ENCODE results near the gene PRSS22. TPM values are rescaled to one million over a fixed set of nuclear protein-coding genes. Genes with fewer than 3 reads are reported as not detected.

The PRSS22 gene
- total RNA-seq, 1 donor from 2014 or later, result 76.0 TPM

GRCh38 chr16:2818272-2818876 is 39.6 kb downstream of the PRSS22 start:
- TF ChIP-seq CTCF (IDR thresholded peaks at IDR 0.05; ENCODE audit: insufficient read depth, low read length, poor library complexity, severe bottlenecking), result no peak
- DNase-seq (ENCODE audit: low read depth), result no peak
- no peak overlapping the region for H3K4me3 ChIP-seq (ENCODE audit: low read depth, low read length)
- H3K27me3 ChIP-seq (ENCODE audit: control insufficient read depth, insufficient read depth, low read length), result peaks cover 3% of the 10 kb centered on the region
- no peaks in the 10 kb centered on the region for H3K36me3 ChIP-seq (ENCODE audit: control insufficient read depth, insufficient read depth, low read length)

- Histone ChIP-seq H3K27me3 (ENCODE audit: control insufficient read depth, insufficient read depth, low read length) (peaks cover 3% of the 10 kb centered on the region), H3K4me3 (ENCODE audit: low read depth, low read length) (peak overlapping the region; percentile 14), H3K36me3 (ENCODE audit: control insufficient read depth, insufficient read depth, low read length) (no peaks in the 10 kb centered on the region)
- TF ChIP-seq CTCF (IDR thresholded peaks at IDR 0.05; ENCODE audit: insufficient read depth, low read length, poor library complexity, severe bottlenecking), result no peak
- DNase-seq (ENCODE audit: low read depth), result no peak
Observed at GRCh38 chr16:2817340-2818271, 40.4 kb downstream of the PRSS22 start.

DNA sequence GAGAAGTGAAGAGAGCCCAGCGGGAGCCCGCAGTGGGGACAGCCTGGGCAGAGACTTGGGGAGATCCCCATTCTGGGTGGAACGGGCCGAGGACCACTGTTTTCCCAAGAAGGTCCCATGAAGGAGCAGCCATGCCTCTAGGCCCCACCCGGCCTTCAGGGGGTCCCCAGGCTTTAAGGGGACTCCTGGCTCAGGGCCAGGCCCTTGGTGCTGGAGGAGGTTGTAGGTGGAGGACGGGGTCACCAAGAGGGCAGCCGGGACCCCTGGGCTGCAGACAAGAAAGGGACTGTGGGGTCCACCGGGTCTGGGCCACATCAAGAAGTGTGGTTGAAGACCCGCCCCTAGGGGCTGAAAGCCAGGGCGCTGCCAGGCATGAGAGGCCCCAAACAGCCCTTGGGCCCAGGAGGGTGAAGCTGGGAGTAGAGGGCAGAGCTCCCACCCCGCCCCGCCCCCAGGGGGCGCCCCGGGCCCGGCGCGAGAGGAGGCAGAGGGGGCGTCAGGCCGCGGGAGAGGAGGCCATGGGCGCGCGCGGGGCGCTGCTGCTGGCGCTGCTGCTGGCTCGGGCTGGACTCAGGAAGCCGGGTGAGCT is 41.1 kb downstream of the PRSS22 start, which contains the start of gene PRSS21:
Gene PRSS21, plus strand, starts transcription at position 487 of the 589 bp plus-strand sequence. Its CDS starts 32 bp downstream, at position 519.
- Histone ChIP-seq H3K4me3 (ENCODE audit: low read depth, low read length) (peak within 1 kb of the TSS; percentile 14), H3K27me3 (ENCODE audit: control insufficient read depth, insufficient read depth, low read length) (peaks cover 3% of the 10 kb centered on the region)

DNA sequence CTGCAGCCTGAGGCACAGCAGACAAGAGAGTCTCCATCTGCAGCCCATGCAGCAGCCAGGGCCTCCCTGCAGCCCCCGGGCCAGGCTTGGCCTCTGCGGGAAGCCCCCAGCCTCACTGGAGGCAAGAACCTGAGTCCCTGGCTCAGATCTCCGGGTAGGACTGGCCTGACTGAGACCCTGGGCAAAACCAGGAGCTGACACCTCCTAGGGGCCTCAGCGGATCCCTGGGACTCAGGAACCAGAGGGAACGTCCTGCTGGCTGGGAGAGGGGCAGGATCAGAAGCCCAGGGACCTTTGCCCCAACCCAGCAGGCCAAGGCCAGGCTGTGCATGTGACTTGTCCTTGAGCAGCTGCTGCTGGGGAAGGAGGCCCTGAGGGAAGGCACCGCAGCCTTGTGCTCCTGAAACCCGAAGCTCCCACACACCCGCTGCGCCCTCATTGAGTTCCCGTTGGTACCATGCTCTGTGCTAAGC is 42.6 kb downstream of the PRSS22 start:
- no peak for DNase-seq (ENCODE audit: low read depth)
- H3K4me3 ChIP-seq (ENCODE audit: low read depth, low read length), result no peak overlapping the region
- no peak for TF ChIP-seq CTCF (IDR thresholded peaks at IDR 0.05; ENCODE audit: insufficient read depth, low read length, poor library complexity, severe bottlenecking)
- H3K27me3 ChIP-seq (ENCODE audit: control insufficient read depth, insufficient read depth, low read length), result peaks cover 7% of the 10 kb centered on the region
- H3K36me3 ChIP-seq (ENCODE audit: control insufficient read depth, insufficient read depth, low read length), result no peaks in the 10 kb centered on the region

More for the DNA sequence above, 41.1 kb downstream of the PRSS22 start, which contains the start of gene PRSS21:
- H3K36me3 ChIP-seq (ENCODE audit: control insufficient read depth, insufficient read depth, low read length), result no peaks in the 10 kb centered on the region
- TF ChIP-seq CTCF (IDR thresholded peaks at IDR 0.05; ENCODE audit: insufficient read depth, low read length, poor library complexity, severe bottlenecking), result peak; percentile 28
- no peak for DNase-seq (ENCODE audit: low read depth)

DNA sequence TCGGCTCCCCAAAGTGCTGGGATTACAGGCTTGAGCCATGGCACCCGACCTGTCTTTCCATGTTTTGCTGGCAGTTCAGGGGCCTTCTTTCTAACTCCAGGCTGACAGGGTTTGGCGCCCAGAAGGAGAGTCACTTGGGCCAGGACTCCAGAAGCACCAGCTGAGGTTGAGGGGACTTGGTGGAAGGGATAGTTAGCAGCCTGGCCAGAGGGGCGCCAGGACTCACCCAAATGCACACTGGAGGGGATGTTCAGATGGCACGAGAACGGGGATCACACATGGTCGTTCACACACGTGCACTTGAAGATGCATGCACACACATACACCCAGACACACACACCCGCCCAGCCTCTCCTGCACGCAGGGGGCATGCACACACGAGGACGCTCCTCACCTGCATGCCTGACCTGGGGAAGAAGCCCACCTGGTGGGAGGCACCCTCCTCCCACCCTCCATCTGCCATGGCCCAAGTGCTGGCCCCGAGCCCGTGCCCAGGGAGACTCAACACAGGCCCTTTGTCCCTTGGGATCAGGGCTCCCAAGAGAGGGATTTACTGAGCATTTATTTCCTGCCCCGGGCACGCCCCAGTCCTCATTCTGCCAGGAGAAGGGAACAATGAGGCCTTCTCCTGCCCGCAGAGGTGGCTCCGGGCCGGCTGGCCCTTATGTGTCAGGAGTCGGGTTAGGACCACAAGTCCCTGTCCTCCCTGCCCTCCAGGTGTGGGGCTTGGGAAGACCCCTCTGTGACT is 43.2 kb downstream of the PRSS22 start:
- DNase-seq (ENCODE audit: low read depth), result no peak
- no peak overlapping the region for H3K4me3 ChIP-seq (ENCODE audit: low read depth, low read length)
- H3K36me3 ChIP-seq (ENCODE audit: control insufficient read depth, insufficient read depth, low read length), result no peaks in the 10 kb centered on the region
- peaks cover 7% of the 10 kb centered on the region for H3K27me3 ChIP-seq (ENCODE audit: control insufficient read depth, insufficient read depth, low read length)
- TF ChIP-seq CTCF (IDR thresholded peaks at IDR 0.05; ENCODE audit: insufficient read depth, low read length, poor library complexity, severe bottlenecking), result no peak

Data from kidney epithelial cell (primary cell).